Upper lobe of right lung (tissue), 1 donor: Measurements from ENCODE around the gene APMAP. TPM values are rescaled to one million over a fixed set of nuclear protein-coding genes. Genes with fewer than 3 reads are reported as not detected.
A peak's percentile ranks its signal among the peaks of the same experiment; 100 is the strongest.
"Not testable (repeated sequence)": the region's sequence is repeated elsewhere in the genome, so short reads cannot be mapped to it uniquely, and the experiment has no call there.

Experiments used
- ATAC-seq: fragments of 200-7000 bp; cut with Tn5 transposase; one replicate; pipeline ENCODE4 v1.9.1; 2020; ENCODE audit warnings: mild to moderate bottlenecking, moderate library complexity
- DNase-seq: peaks from one replicate; pipeline ENCODE4 v3.0.0-alpha.2; 2020
- H3K27ac ChIP-seq: fragments of 200-600 bp; one replicate; pipeline ENCODE4 v1.8.0; 2022
- H3K27me3 ChIP-seq: fragments of 200-600 bp; one replicate; pipeline ENCODE4 v1.8.0; 2022; ENCODE audit warnings: mild to moderate bottlenecking
- H3K36me3 ChIP-seq: fragments of 200-600 bp; one replicate; pipeline ENCODE4 v1.8.0; 2022
- H3K4me1 ChIP-seq: fragments of 200-600 bp; one replicate; pipeline ENCODE4 v1.8.0; 2022
- H3K4me3 ChIP-seq: fragments of 200-600 bp; one replicate; pipeline ENCODE4 v1.8.0; 2022; ENCODE audit warnings: mild to moderate bottlenecking
- H3K9me3 ChIP-seq: fragments of 200-600 bp; one replicate; pipeline ENCODE4 v1.8.0; 2022
- intact Hi-C: fragments of 100-400 bp; cut with DNase I; formaldehyde crosslinking; loops from one replicate; pipeline ENCODE4 v1.11.0; 2022
- total RNA-seq: library from RNA; stranded (reverse); fragmentation: NEBNext Ultra II Directional; extraction: Animal tissue kit (Norgen Biotek cat#: 25700); gene quantifications from one replicate; pipeline ENCODE4 v1.2.1, GENCODE V29; 2021
- TF ChIP-seq, protein P1 (sequence below): fragments of 200-600 bp; IDR thresholded peaks from one replicate; pipeline ENCODE4 v1.8.0; 2022; ENCODE audit warnings: antibody characterized with exemption
- donor health status: DM: no; HTN: yes; CAD: no; lungs with severe emphysema.

APMAP gene
- total RNA-seq, 1 donor from 2014 or later: 73.5 TPM

DNA sequence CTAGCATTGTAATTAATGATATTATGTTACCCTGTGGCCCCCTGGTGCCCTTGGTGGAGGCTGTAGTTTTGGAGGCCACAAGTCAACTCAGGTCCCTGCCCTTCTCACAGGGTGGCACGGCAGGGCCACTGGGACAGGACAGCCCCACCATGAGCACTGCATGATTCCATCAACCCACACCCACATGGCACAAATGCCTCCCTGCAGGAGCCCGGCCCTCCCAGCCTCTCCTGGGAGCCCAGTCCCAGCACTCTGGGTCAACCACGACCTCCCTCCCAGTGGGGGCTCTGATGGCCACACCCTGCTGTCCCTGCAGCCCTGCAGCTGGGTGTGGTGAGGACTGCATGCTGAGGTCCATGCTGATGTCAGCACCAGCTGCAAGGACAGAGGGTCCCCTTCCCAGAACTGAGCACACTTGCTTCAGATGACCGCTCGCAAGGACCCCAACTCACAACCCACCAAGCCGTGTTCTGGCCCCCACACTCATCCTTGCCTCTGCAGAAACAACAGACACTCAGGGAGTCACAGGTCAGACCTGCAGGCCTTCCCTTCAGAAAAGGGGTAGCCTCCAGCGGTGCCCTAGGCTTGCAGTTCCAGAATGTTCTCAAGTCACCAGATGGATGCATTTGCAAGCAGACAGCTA lies 59.2 kb downstream of the APMAP start:
- TF ChIP-seq, protein P1, sequence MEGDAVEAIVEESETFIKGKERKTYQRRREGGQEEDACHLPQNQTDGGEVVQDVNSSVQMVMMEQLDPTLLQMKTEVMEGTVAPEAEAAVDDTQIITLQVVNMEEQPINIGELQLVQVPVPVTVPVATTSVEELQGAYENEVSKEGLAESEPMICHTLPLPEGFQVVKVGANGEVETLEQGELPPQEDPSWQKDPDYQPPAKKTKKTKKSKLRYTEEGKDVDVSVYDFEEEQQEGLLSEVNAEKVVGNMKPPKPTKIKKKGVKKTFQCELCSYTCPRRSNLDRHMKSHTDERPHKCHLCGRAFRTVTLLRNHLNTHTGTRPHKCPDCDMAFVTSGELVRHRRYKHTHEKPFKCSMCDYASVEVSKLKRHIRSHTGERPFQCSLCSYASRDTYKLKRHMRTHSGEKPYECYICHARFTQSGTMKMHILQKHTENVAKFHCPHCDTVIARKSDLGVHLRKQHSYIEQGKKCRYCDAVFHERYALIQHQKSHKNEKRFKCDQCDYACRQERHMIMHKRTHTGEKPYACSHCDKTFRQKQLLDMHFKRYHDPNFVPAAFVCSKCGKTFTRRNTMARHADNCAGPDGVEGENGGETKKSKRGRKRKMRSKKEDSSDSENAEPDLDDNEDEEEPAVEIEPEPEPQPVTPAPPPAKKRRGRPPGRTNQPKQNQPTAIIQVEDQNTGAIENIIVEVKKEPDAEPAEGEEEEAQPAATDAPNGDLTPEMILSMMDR: no peak
- Histone ChIP-seq H3K36me3 (no peaks in the 10 kb centered on the region), H3K27ac (no peak overlapping the region), H3K9me3 (no peaks in the 10 kb centered on the region), H3K4me1 (no peaks in the 10 kb centered on the region), H3K4me3 (no peak overlapping the region), H3K27me3 (no peaks in the 10 kb centered on the region)
- peak; percentile 12 for ATAC-seq
- intact Hi-C loops: no loop called here
- peak; percentile 38 for DNase-seq

DNA sequence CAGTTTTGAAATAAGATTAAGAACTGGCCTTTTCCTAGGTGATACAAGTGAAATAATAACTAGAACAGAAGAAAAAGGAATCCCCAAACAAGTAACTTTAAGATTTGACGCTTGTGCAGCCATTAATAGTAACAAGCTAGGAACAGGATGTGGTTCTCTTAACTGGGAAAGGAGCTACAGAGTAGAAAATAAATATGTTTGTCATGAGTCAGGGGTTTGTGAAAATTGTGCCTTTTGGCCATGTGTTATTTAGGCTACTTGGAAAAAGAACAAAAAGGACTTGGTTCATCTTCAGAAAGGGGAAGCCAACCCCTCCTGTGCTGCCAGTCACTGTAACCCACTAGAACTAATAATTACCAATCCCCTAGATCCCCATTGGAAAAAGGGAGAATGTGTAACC lies 60.7 kb downstream of the APMAP start:
- H3K4me1 ChIP-seq, H3K36me3 ChIP-seq, H3K27me3 ChIP-seq, intact Hi-C loops, H3K9me3 ChIP-seq, H3K27ac ChIP-seq, DNase-seq, ATAC-seq: not testable (repeated sequence)
- peak overlapping the region; percentile 40 for H3K4me3 ChIP-seq

DNA sequence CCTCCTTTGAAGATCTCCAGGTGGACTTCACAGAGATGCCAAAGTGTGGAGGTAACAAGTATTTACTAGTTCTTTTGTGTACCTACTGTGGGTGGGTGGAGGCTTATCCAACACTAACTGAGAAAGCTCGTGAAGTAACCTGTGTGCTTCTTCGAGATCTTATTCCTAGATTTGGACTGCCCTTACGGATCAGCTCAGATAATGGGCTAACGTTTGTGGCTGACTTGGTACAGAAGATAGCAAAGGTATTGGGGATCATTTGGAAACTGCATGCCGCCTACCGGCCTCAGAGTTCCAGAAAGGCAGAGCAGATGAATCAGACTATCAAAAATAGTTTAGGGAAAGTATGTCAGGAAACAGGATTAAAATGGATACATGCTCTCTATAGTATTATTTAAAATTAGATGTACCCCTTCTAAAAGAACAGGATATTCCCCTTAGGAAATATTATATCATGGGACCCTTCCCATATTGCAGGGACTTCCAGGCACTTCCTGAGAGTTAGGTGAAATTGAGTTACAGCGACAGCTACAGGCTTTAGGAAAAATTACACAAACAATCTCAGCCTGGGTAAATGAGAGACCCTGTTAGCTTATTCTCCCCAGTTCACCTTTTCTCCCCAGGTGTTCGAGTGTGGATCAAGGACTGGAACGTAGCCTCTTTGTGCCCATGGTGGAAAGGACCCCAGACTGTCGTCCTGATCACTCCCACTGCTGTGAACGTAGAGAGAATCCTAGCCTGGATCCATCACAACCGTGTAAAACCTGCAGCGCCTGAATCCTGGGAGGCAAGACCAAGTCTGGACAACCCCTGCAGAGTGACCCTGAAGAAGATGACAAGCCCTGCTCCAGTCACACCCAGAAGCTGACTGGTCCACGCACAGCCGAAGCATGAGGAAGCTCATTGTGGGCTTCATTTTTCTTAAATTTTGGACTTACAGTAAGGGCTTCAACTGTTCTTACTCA lies 61.5 kb downstream of the APMAP start:
- intact Hi-C loops: not testable (repeated sequence)
- TF ChIP-seq, protein P1: peak; percentile 52
- peak overlapping the region; percentile 40 for H3K4me3 ChIP-seq

DNA sequence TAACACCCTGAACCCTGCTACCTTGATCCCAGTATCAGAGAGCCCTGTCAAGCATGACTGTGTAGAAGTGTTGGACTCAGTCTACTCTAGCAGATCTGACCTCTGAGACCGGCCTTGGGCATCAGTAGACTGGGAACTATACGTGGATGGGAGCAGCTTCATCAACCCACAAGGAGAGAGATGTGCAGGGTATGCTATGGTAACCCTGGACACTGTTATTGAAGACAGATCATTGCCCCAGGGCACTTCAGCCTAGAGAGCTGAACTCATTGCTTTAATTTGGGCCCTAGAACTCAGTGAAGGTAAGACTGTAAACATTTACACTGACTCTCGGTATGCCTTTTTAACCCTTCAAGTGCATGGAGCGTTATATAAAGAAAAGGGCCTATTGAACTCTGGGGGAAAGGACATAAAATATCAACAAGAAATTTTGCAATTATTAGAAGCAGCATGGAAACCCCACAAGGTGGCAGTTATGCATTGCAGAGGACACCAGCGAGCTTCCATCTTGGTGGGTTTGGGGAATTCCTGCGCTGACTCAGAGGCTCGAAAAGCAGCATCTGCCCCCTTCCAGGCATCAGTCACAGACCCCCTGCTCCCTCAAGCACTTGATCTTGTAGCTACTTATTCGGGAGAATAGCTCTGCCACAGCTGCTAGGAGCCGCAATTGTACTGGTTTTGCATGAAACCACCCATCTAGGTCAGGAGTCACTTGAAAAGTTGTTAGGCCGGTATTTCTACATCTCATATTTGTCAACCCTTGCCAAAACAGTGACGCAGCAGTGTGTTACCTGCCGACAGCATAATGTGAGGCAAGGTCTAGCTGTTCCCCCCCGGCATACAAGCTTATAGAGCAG lies 62.5 kb downstream of the APMAP start:
- TF ChIP-seq, protein P1: peak; percentile 12
- ATAC-seq (peak; percentile 73), DNase-seq (peak; percentile 66)
- H3K9me3 ChIP-seq, H3K4me1 ChIP-seq, H3K27me3 ChIP-seq, intact Hi-C loops, H3K36me3 ChIP-seq: not testable (repeated sequence)
- Histone ChIP-seq H3K27ac (peak overlapping the region; percentile 87), H3K4me3 (peak overlapping the region; percentile 40)

More for the DNA sequence above, 61.5 kb downstream of the APMAP start:
- ATAC-seq, H3K27me3 ChIP-seq, H3K36me3 ChIP-seq, H3K4me1 ChIP-seq, H3K9me3 ChIP-seq: not testable (repeated sequence)
- peak; percentile 23 for DNase-seq
- peak overlapping the region; percentile 87 for H3K27ac ChIP-seq

DNA sequence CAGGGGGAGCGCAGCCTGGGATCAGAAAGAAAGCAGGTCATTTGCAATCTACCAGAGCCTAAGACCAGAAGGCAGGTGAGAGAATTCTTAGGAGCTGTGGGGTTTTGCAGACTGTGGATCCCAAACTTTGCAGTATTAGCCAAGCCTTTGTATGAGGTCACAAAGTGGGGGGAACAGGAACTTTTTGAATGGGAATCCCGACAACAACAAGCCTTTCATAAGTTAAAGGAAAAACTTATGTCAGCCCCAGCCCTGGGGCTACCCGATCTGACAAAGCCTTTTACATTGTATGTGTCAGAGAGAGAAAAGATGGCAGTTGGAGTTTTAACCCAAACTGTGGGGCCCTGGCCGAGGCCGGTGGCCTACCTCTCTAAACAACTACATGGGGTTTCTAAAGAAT lies 63.3 kb downstream of the APMAP start:
- H3K4me3 ChIP-seq, ATAC-seq, H3K36me3 ChIP-seq, intact Hi-C loops, H3K4me1 ChIP-seq, DNase-seq, H3K9me3 ChIP-seq, H3K27me3 ChIP-seq: not testable (repeated sequence)
- H3K27ac ChIP-seq: peak overlapping the region; percentile 87

DNA sequence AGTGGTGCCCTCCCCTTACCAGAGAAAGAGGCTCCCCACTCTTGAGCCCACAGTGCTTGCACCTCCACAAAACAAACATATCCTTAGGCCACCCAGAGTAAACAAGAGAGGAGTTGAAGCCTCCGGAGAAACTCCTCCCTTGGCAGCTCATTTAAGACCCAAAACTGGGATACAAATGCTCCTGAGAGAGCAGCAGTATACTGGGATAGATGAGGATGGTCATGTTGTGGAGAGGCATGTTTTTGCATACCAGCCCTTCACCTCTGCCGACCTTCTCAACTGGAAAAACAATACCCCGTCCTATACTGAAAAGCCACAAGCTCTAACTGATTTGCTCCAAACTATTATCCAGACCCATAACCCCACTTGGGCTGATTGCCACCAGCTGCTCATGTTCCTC lies 71.8 kb downstream of the APMAP start:
- intact Hi-C loops, H3K9me3 ChIP-seq, H3K27me3 ChIP-seq, H3K4me1 ChIP-seq, H3K36me3 ChIP-seq, H3K4me3 ChIP-seq, ATAC-seq, DNase-seq, H3K27ac ChIP-seq: not testable (repeated sequence)

DNA sequence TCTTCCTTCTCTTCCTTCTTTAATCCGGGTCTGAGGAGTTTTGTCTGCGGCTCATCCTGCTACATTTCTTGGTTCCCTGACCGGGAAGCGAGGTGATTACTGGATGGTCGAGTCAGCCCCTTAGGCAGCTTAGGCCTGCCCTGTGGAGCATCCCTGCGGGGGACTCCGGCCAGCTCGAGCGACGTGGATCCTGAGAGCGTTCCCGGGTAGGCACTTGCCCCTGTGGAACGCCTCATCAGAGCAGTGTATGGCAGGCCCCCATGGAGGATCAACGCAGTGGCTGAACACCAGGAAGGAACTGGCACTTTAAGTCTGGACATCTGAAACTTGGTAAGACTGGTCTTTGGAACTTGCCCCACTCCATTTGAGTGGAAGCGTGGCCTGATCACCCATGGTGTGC lies 72.9 kb downstream of the APMAP start:
- H3K4me1 ChIP-seq, H3K9me3 ChIP-seq, H3K4me3 ChIP-seq, H3K27me3 ChIP-seq, H3K27ac ChIP-seq, H3K36me3 ChIP-seq, DNase-seq, ATAC-seq, intact Hi-C loops: not testable (repeated sequence)
